ENCODE data around the gene CFAP221. TPM values are rescaled to one million over a fixed set of nuclear protein-coding genes. Genes with fewer than 3 reads are reported as not detected.

CFAP221 gene
- total RNA-seq, 1 donor from 2014 or later: not detected

DNA sequence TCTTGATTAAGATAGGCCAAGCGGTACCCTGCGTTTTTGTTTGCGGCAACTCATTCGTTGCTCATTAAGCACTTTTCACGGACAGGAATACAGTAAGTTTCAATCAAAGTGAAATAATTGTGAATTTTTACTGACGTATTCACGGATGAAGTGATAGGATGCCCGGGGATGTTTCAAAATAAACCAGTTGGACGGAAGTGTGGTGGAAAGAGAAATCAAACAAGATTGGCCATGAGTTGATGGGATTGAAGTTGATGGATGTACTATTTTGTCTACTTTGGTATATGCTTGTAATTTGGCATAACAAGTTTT lies 135.2 kb downstream of the CFAP221 start:
- no peak for DNase-seq (ENCODE audit: low read depth in 2 of 2)

DNA sequence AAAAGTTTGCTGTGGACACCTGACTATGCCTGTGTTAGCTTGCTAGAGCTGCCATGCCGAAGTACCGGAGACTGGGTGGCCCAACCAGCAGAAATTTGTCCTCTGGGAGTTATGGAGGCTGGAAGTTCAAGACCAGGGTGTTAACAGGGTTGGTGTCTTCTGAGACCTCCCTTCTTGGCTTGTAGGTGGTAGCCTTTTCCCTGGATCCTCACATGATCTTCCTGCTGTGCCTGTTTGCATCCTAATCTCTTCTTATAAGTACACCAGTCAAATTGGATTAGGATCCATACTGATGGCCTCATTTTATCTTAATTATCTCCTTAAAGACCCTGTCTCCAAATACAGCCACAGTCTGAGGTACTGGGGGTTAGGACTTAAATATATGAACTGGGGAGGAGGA lies 135.6 kb downstream of the CFAP221 start:
- no peak for DNase-seq (ENCODE audit: low read depth in 2 of 2)

DNA sequence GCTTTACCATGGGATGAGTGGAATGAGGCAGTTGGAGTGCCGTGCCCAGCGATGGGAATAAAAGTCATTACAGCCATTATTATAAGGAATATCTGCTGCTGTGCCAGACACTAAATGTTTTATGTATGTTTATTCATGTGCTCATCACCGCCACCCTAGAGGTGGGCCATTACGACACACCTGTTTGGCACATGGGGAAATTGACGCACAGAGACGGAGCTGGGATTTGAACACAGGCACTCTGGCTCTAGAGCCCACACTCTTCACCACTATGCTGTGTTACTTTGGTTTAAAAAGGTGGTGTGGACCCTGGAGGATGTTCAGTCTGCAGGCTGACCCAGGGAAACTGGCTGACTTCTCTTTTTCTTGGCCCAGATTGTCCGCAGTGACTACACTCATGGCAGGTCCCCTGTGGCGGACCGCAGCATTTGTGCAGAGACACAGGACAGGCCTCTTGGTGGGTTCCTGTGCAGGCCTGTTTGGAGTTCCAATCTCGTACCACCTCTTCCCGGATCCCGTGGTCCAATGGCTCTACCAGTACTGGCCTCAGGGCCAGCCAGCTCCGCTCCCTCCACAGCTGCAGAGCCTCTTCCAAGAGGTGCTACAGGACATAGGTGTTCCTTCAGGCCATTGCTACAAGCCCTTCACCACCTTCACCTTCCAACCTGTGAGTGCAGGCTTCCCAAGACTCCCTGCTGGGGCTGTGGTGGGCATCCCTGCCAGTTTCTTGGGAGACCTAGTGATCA lies 136.4 kb downstream of the CFAP221 start:
- DNase-seq (ENCODE audit: low read depth in 2 of 2): no peak

DNA sequence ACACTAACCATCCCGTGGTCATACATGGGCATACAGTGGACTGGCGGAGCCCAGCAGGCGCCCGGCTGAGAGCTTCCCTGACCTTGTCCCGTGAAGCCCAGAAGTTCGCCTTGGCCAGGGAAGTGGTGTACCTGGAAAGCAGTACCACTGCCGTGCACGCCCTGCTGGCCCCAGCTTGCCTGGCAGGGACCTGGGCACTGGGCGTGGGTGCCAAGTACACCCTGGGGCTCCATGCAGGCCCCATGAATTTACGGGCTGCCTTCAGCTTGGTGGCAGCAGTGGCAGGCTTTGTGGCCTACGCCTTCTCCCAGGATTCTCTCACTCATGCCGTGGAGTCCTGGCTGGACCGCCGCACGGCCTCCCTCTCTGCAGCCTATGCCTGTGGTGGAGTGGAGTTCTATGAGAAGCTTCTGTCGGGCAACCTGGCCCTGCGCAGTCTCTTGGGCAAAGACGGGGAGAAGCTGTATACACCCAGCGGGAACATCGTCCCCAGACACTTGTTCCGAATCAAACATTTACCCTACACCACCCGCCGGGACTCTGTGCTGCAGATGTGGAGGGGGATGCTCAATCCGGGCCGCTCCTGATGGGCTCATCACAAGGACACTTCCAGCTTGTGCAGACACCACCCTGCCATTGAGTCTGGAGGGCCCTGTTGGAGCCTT lies 137.1 kb downstream of the CFAP221 start:
- DNase-seq (ENCODE audit: low read depth in 2 of 2): no peak

DNA sequence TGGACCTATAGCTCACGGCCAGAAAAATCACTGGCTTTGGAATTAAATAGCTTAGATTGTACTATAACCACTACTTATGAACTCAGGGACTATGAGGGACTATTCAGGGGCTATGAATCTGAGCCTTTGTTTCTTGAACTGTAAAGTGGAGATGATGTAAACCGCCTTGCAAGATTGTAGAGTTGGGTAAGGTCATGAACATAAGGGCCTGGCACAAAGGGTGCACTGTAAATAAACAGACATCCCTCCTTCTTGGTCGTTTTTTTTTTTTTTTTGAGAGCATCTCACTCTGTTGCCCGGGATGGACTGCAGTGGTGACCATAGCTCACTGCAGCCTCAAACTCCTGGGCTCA lies 137.6 kb downstream of the CFAP221 start:
- DNase-seq (ENCODE audit: low read depth in 2 of 2): no peak

DNA sequence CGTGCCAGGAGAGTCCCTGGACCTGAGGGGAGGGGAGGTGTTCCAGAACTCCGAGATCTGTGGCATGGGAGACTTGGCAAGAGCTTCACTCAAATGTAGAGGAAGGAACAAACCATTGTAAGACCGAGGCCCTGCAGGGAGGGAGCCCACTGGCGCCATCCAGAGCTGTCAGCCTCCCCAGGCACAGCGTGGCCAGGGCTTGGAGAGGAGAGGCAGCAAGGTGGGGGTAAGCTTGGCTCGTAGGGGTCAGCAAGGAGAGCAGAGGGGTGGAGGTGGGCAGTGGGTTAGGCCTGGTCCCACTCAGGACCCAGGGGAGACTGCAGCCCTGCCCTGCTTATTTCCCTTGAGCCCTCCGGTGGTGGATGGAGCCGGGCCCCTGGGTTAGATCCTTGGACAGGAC lies 138.3 kb downstream of the CFAP221 start:
- no peak for DNase-seq (ENCODE audit: low read depth in 2 of 2)

DNA sequence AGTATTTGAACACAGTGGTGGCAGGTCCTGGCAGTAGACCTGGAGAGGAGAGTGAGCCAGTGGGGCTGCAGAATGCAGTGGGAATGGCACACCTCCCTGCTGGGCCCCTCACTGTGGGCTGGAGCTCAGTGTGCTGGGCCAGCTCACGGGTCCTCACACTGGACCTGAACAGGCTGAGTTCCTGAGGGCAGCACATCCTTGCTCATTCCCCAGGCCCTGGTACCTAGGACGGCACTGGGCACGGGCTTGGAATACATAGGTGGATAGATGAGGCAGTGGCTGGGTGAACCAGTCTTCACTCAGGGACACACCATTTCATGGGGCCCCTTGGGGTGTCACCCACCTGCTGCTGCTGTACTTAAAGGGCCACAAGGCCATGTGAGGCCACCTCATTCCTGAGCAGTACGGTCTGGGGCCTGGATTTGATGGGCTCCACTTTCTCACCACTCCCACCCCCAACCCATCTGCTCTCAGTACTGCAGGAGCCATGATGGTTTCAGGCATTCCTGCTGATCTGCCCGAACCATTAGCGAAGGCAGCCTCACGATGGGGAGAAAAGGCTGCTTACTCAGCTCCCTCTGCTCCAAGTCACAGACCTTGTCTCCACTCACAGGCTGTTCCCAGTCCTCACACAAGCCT lies 138.9 kb downstream of the CFAP221 start:
- no peak for DNase-seq (ENCODE audit: low read depth in 2 of 2)

DNA sequence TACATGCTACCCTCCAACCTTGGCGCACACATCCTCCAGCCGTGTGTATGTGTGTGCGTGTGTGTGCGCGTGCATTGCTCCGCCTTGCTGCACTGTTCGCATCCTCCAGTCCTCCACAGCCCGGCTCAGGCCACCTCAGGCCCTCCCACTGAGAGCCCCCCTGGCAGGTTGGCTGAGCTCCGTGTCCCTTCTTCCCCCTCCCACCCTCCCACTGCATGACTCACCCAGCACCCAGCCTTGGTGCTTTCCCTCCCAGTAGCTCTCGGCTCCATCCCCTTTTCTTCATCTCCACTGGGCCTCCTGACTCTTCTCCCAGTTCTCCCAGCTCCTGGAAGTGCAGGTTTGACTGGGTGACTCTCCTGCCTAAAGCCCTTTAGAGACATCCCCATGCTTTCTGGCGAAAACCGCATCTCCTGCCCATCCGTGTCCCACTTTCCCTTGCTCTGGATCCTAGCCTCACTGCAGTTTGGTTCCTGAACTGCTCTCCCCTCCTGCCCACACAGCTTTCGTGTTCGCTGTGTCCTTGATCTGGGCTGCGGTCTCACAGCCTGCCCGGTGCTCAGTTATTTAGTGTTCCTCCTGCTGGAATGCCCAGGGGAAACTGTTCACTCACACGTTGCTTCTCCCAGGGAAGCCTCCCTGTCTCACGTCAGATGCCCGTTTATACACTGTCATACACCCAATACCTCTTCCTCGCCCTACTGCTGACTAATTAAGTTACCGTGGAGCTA lies 139.6 kb downstream of the CFAP221 start:
- DNase-seq (ENCODE audit: low read depth in 2 of 2): no peak

DNA sequence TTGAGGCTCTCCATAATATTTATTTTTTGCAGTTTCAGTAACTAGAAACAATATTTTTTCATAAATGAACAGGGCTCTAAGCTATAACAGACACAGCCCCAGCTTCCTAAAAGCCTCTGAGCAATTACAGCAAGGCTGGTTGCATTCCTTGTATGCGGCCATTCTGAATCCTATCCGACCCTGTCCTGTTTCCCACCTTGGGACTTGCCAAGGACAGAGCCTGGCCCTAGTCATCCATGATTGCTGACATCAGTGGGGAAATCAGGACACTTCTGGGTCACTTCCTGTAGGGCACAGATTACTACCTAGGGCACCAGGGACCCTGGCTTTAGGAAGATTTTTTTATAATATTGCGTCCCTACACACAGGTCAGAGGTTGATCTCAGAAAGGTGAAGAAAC lies 140.3 kb downstream of the CFAP221 start:
- DNase-seq (ENCODE audit: low read depth in 2 of 2): no peak

DNA sequence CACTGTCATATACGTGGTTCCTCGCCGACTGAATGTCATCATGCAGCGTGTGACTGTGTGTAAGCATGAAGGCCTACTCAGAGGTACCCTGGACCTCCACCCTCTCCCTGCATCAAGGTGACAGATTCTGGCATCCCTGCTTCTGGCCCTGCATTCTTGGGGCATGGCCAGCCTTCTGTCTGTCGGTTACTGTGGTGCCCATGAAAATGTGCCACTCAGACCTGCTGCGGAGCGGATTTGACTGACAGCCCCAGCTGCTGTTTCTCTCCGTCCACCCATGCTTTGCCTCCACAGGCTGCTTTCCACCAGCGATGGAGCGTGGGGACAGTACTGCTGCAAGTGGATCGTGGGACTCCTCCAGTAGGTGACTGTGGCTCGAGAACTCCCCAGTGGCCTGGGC lies 144.4 kb downstream of the CFAP221 start:
- no peak for DNase-seq (ENCODE audit: low read depth in 2 of 2)

DNA sequence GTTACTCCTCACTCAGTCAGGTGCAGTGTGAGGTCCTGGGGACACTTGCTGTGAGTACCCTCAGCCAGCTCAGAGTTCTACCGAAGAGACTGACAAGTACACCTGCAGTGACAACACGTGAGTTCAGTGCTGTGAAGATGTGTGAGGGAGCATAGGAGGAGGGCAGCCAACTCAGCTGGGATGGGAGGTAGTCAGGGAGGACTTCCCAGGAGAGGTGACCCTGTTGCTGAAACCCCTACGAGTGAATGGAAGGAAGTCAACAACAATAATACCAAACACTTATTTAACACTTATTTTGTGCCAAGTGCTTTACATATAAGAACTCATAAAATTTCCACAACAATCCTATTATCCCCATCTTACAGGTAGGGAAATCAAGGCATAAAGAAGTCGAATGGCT lies 145.0 kb downstream of the CFAP221 start:
- DNase-seq (ENCODE audit: low read depth in 2 of 2): no peak

DNA sequence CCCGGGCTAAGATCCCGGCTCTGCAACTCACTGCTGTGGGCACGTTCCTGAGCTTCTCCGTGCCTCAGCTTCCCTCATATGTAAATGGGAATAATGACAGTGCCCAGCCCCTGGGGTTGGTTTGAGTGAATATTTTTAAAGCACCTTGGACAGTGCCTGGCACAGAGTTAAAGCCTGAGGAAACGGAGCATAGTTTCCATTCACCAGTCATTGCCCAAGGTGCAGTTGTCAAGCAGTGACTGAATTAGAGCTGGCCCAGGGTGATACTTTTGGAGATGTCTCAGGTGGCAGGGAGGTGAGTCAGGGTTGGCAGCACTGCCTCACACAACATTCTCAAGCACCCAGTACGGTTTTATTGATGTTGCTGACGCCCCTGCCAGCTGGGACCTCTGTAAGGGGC lies 146.9 kb downstream of the CFAP221 start:
- no peak for DNase-seq (ENCODE audit: low read depth in 2 of 2)

DNA sequence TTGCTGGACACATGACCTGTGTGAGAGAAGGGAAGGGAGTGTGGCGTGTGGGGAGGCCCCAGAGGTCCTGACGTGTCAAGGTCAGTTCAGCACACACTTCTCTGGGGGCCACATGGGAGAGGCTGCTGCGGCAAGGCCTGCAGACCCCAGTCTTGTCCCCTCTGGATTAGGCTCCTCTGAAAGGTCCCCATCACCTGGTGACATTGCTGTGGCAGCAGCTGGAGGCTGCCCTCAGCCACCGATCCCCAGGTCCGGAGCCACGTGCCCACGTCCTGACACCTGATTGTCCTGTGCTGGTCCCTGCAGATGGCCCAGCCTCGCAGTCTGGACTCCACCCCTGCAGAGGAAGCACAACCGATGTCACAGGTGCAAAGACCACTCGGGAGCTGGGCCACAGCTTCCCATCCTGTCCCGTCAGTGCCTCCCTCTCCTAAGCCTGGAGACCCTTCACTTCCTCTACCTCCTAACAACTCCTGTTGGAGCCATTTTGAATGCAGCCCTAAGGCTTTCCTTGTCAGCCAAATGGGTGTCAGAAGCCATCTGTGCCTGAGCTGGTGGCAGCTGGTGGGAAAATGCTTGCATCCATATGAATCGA lies 147.5 kb downstream of the CFAP221 start:
- DNase-seq (ENCODE audit: low read depth in 2 of 2): no peak

DNA sequence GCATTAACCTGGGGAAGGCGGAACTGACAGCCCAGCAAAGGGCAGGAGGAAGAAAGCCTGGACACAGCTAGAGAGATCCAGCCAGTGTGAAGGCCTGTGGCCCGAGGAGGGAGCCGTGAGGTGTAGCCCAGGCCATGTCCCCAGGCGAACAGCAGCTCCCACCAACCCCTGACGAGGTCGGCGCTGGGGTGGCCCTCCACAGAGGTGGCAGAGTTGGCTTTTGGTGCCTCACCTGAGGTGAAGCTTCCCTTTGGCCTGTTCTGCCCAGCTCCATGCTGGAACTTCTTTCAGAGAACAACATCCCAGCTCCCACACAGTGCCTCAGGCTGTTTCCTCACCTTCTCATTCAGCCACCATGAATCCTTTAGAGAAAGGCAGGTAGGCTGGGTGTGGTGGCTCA lies 148.1 kb downstream of the CFAP221 start:
- no peak for DNase-seq (ENCODE audit: low read depth in 2 of 2)

DNA sequence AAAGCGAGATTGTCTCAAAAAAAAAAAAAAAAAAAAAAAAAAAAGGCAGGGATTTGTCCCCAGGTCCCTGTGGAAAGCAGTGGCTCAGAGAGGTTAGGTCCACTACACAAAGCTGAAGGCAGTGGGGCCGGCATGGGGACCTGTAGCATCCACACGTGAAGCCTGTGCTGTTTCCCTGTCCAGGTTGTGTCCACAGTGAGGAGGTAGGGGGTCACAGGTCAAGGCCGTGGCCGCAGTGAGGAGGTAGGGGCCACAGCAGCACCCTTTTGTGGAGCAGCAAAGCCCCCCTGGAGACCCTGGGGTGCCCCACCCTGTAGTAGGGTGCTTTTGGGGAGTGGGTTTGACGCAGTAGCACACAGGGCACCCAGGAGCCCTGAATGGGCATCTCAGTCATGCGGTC lies 148.7 kb downstream of the CFAP221 start:
- DNase-seq (ENCODE audit: low read depth in 2 of 2): no peak

DNA sequence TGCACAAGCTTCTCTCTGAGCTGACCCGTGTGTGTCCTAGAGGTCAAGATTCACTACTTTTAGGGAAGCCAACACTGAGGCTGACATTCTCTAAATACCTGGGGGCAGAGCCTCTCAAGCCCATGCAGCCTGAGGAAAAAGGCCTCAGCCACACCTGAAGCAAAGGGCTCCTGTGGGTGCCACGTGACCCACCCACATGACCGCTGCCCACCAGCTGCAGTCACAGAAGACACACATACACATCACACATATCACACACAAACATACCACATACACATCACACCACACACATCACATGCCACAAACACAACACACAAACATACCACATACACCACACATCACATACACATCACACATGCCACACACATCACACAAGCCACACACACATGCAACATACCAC lies 149.3 kb downstream of the CFAP221 start:
- DNase-seq (ENCODE audit: low read depth in 2 of 2): no peak

DNA sequence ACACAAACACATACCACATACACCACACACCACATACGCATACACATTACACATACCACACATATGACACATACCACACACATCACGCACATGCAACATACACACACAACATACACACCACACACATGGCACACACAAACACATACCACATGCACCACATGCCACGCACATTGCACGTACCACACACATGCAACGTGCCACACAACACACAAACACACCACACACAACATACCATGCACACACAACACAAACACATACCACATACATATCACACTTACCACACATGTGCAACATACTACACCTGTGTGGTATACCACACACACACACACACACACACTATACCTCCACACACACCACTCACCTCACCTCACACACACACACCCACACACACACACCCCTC lies 149.7 kb downstream of the CFAP221 start:
- no peak for DNase-seq (ENCODE audit: low read depth in 2 of 2)

DNA sequence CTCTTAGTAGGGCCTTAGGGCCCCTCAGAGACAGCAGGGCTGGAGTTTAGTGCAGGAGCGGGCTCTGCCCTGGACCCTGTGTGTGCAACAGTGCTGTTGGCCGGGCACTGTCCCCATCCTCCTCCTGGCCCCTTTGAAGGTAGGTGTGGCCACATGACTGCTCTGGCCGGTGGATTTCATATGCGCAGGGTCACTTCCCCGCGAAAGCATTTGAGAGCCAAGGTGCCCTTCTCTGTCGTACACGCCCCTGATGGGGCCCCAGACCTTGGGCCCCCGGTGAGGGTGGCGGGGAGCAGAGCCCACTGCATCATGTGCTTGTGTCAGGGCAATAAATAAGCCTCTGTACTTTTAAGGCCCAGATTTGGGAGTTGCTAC lies 150.2 kb downstream of the CFAP221 start:
- DNase-seq (ENCODE audit: low read depth in 2 of 2): no peak

DNA sequence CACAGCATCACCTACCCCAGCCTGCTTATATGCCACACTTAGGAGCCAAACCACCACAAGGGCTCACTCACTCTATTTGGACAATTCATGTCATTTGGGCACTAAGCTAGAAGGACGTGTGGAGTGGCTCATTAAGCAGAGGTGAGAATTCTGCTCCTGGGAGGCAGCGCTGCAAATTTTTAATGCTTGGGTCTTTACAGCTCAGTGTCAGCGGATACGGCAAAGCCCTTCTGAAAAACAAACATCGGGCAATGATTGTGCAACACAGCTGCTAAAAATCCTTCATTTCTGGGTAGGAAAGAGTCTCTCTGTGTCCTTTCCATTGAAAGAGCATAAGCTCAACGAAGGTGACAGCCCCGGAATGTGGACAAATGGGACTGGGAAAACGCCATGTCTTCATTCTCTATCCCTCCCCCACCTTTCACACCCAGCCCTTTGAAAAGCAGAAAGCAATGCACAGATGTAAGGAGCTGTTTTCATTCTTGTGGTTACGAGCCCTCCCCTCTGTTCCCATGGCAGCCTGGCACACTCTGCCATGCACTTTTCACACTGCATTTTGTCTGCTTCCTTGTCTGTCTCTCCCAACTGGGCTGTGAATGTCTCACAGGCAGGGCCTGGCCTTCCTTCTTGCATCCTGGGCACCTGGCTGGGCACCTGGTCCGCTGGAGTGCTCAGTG lies 150.7 kb downstream of the CFAP221 start:
- DNase-seq (ENCODE audit: low read depth in 2 of 2): no peak

DNA sequence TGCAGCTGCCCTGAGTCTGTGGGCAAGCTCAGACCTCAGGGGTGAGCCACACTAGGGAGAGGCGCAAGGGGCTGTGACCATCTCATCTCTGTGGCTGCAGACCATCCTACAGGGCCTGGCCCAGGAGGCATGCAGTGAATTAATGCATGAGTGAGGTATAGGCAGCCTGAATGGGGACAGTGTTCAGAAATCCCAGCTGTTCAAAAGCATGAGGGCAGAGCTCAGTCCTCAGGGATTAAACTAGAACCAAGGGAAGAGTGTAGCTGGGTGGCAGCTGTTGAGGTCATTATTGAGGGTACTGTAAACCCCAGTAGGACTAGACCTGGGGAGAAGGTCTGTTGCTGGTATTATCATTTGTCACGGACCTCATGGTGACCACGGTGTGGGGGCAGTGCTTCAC lies 151.8 kb downstream of the CFAP221 start:
- DNase-seq (ENCODE audit: low read depth in 2 of 2): no peak

DNA sequence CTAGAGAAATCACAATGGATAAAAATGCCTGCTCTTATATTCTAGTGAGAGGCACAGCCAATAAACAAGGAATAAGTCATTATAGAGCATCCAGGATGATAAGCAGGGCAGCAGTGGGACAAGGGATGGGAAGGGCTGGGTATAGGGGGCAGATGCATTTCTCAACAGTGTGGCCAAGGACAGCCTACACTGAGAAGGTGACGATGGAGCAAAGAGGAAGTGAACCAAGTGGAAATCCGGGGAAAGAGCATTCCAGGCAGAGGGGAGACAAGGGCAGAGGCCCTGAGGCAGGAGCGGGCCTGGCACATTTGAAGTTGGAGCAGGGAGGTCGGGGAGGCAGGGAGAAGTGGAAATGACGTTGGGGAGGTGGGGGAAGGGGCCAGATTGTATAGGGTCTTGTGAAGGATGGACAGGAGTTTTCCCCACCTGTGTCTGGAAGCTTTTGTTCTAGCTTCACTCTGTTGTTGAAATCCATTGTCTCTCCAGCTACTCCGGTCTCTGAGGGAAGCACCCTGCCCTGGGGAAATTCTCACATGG lies 152.3 kb downstream of the CFAP221 start:
- no peak for DNase-seq (ENCODE audit: low read depth in 2 of 2)

All from dermis microvascular lymphatic vessel endothelial cell (primary cell).